ENCODE measurements around the gene POMZP3. TPM values are rescaled to one million over a fixed set of nuclear protein-coding genes. Genes with fewer than 3 reads are reported as not detected.
"Not testable (repeated sequence)": the region's sequence is repeated elsewhere in the genome, so short reads cannot be mapped to it uniquely, and the experiment has no call there.

Gene POMZP3
- total and polyA plus RNA-seq, 2 donors (not counting 3 experiments of a cell fraction or from before 2014, with no cell fraction given), result 12.7 to 20.8 TPM

- H3K4me2 ChIP-seq (ENCODE audit: insufficient read depth, low read length); H3K9ac ChIP-seq (replicated peaks; ENCODE audit: extremely low read depth, insufficient read depth, low read length); FAIRE-seq; H3K27me3 ChIP-seq (ENCODE audit: control insufficient read depth in 2 of 2, insufficient read depth in 2 of 2, low read length in 2 of 2); DNase-seq (ENCODE audit: low read depth, low spot score); H4K20me1 ChIP-seq (replicated peaks; ENCODE audit: control insufficient read depth, extremely low read depth, insufficient read depth, low read length); H3K27ac ChIP-seq (ENCODE audit: insufficient read depth, low read depth, low read length); H3K9me1 ChIP-seq (replicated peaks; ENCODE audit: control insufficient read depth, extremely low read depth, insufficient read depth, low read length); H3K79me2 ChIP-seq (ENCODE audit: control insufficient read depth, insufficient read depth, low read length); dilution Hi-C loops (cut with MboI; ENCODE audit: extremely low pct_ligation_motif_present, low sequenced_read_pairs); H3K4me3 ChIP-seq (replicated peaks in 1 of 3; ENCODE audit: insufficient read depth in 1 of 3, low read depth in 1 of 3, low read length in 3 of 3); CTCF ChIA-PET; intact Hi-C loops (cut with micrococcal nuclease); BruUV-seq (replicated peaks); H3K4me1 ChIP-seq (ENCODE audit: control insufficient read depth, extremely low read depth, insufficient read depth, low read length); POLR2A ChIA-PET; H2AFZ ChIP-seq (ENCODE audit: low read depth, low read length); H3K36me3 ChIP-seq (ENCODE audit: control insufficient read depth in 2 of 2, extremely low read depth in 1 of 2, insufficient read depth in 2 of 2, low read length in 2 of 2); H3K9me3 ChIP-seq (replicated peaks; ENCODE audit: control insufficient read depth, insufficient read depth, low read length): not testable (repeated sequence)
Measured at GRCh38 chr7:76608469-76608868, 18.6 kb downstream of the POMZP3 start.

- H3K4me2 ChIP-seq (ENCODE audit: insufficient read depth, low read length); H3K9me1 ChIP-seq (replicated peaks; ENCODE audit: control insufficient read depth, extremely low read depth, insufficient read depth, low read length); H3K79me2 ChIP-seq (ENCODE audit: control insufficient read depth, insufficient read depth, low read length); POLR2A ChIA-PET; H3K27me3 ChIP-seq (ENCODE audit: control insufficient read depth in 2 of 2, insufficient read depth in 2 of 2, low read length in 2 of 2); CTCF ChIA-PET; H3K4me3 ChIP-seq (replicated peaks in 1 of 3; ENCODE audit: insufficient read depth in 1 of 3, low read depth in 1 of 3, low read length in 3 of 3); H3K9ac ChIP-seq (replicated peaks; ENCODE audit: extremely low read depth, insufficient read depth, low read length); H3K36me3 ChIP-seq (ENCODE audit: control insufficient read depth in 2 of 2, extremely low read depth in 1 of 2, insufficient read depth in 2 of 2, low read length in 2 of 2); H3K27ac ChIP-seq (ENCODE audit: insufficient read depth, low read depth, low read length); H3K9me3 ChIP-seq (replicated peaks; ENCODE audit: control insufficient read depth, insufficient read depth, low read length); BruUV-seq (replicated peaks); H4K20me1 ChIP-seq (replicated peaks; ENCODE audit: control insufficient read depth, extremely low read depth, insufficient read depth, low read length); intact Hi-C loops (cut with micrococcal nuclease); dilution Hi-C loops (cut with MboI; ENCODE audit: extremely low pct_ligation_motif_present, low sequenced_read_pairs); H3K4me1 ChIP-seq (ENCODE audit: control insufficient read depth, extremely low read depth, insufficient read depth, low read length); H2AFZ ChIP-seq (ENCODE audit: low read depth, low read length): not testable (repeated sequence)
- FAIRE-seq (peak; percentile 100), DNase-seq (ENCODE audit: low read depth, low spot score) (peak; percentile 87)
Measured at GRCh38 chr7:76606027-76606426, 21.1 kb downstream of the POMZP3 start.

GRCh38 chr7:76600650-76601049 lies 26.4 kb downstream of the POMZP3 start:
- FAIRE-seq; intact Hi-C loops (cut with micrococcal nuclease): not testable (repeated sequence)

GRCh38 chr7:76600116-76600482 lies 27.0 kb downstream of the POMZP3 start:
- H3K36me3 ChIP-seq (ENCODE audit: control insufficient read depth in 2 of 2, extremely low read depth in 1 of 2, insufficient read depth in 2 of 2, low read length in 2 of 2); H3K9ac ChIP-seq (replicated peaks; ENCODE audit: extremely low read depth, insufficient read depth, low read length); dilution Hi-C loops (cut with MboI; ENCODE audit: extremely low pct_ligation_motif_present, low sequenced_read_pairs); H4K20me1 ChIP-seq (replicated peaks; ENCODE audit: control insufficient read depth, extremely low read depth, insufficient read depth, low read length); BruUV-seq (replicated peaks); FAIRE-seq; CTCF ChIA-PET; H2AFZ ChIP-seq (ENCODE audit: low read depth, low read length); H3K27me3 ChIP-seq (ENCODE audit: control insufficient read depth in 2 of 2, insufficient read depth in 2 of 2, low read length in 2 of 2); H3K4me1 ChIP-seq (ENCODE audit: control insufficient read depth, extremely low read depth, insufficient read depth, low read length); H3K79me2 ChIP-seq (ENCODE audit: control insufficient read depth, insufficient read depth, low read length); H3K27ac ChIP-seq (ENCODE audit: insufficient read depth, low read depth, low read length); DNase-seq (ENCODE audit: low read depth, low spot score); H3K4me3 ChIP-seq (replicated peaks in 1 of 3; ENCODE audit: insufficient read depth in 1 of 3, low read depth in 1 of 3, low read length in 3 of 3); H3K4me2 ChIP-seq (ENCODE audit: insufficient read depth, low read length); H3K9me1 ChIP-seq (replicated peaks; ENCODE audit: control insufficient read depth, extremely low read depth, insufficient read depth, low read length); intact Hi-C loops (cut with micrococcal nuclease); H3K9me3 ChIP-seq (replicated peaks; ENCODE audit: control insufficient read depth, insufficient read depth, low read length); POLR2A ChIA-PET: not testable (repeated sequence)

More at GRCh38 chr7:76600650-76601049, 26.4 kb downstream of the POMZP3 start:
- H2AFZ ChIP-seq (ENCODE audit: low read depth, low read length); H3K9me1 ChIP-seq (replicated peaks; ENCODE audit: control insufficient read depth, extremely low read depth, insufficient read depth, low read length); H4K20me1 ChIP-seq (replicated peaks; ENCODE audit: control insufficient read depth, extremely low read depth, insufficient read depth, low read length); H3K27ac ChIP-seq (ENCODE audit: insufficient read depth, low read depth, low read length); H3K27me3 ChIP-seq (ENCODE audit: control insufficient read depth in 2 of 2, insufficient read depth in 2 of 2, low read length in 2 of 2); H3K9me3 ChIP-seq (replicated peaks; ENCODE audit: control insufficient read depth, insufficient read depth, low read length); BruUV-seq (replicated peaks); H3K4me3 ChIP-seq (replicated peaks in 1 of 3; ENCODE audit: insufficient read depth in 1 of 3, low read depth in 1 of 3, low read length in 3 of 3); H3K79me2 ChIP-seq (ENCODE audit: control insufficient read depth, insufficient read depth, low read length); POLR2A ChIA-PET; H3K4me1 ChIP-seq (ENCODE audit: control insufficient read depth, extremely low read depth, insufficient read depth, low read length); H3K9ac ChIP-seq (replicated peaks; ENCODE audit: extremely low read depth, insufficient read depth, low read length); H3K4me2 ChIP-seq (ENCODE audit: insufficient read depth, low read length); dilution Hi-C loops (cut with MboI; ENCODE audit: extremely low pct_ligation_motif_present, low sequenced_read_pairs); DNase-seq (ENCODE audit: low read depth, low spot score); H3K36me3 ChIP-seq (ENCODE audit: control insufficient read depth in 2 of 2, extremely low read depth in 1 of 2, insufficient read depth in 2 of 2, low read length in 2 of 2); CTCF ChIA-PET: not testable (repeated sequence)
